ENCODE measurements around the gene FAM117A. TPM values are rescaled to one million over a fixed set of nuclear protein-coding genes. Genes with fewer than 3 reads are reported as not detected.

The FAM117A gene
- total and polyA plus RNA-seq, 2 donors (not counting 1 experiment from before 2014, with no cell fraction given): 93.4 to 162 TPM

DNA sequence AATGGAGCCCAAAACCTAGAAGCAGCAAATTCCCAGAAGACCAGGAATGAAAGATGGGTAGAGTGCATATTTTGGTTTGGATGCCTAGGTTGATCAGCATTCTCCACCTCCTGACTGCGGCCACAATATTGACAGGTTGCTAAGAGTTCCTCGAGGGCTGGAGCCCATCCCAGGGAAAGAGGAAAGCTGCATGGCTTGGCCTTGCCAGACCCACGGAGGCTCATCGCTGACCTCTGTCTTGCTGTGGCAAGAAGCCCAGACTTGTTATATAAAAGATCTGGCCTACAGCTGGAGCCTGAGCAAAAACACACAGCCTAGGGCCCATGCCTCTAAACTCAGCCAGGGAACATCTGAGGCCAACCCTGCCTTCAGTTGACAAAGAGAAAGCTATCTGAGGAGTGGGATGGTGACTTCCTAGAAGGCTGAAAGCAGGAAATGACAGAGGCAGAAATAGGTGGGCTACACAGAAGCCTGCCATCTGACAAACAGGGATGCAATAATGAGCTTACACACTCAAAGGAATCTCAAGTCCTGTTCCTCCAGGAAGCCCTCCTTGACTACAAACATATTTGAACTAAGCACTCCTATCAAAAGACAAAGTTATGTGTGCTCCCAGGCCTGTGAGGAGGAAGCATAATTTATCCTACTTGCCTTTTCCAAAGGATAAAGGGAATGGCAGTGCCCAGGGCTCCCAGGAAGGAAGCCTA is 33.7 kb downstream of the FAM117A start:
- H3K4me3 Mint-ChIP-seq: no peak overlapping the region
- intact Hi-C loops (cut with micrococcal nuclease): no loop called here
- TF ChIP-seq, protein P1, sequence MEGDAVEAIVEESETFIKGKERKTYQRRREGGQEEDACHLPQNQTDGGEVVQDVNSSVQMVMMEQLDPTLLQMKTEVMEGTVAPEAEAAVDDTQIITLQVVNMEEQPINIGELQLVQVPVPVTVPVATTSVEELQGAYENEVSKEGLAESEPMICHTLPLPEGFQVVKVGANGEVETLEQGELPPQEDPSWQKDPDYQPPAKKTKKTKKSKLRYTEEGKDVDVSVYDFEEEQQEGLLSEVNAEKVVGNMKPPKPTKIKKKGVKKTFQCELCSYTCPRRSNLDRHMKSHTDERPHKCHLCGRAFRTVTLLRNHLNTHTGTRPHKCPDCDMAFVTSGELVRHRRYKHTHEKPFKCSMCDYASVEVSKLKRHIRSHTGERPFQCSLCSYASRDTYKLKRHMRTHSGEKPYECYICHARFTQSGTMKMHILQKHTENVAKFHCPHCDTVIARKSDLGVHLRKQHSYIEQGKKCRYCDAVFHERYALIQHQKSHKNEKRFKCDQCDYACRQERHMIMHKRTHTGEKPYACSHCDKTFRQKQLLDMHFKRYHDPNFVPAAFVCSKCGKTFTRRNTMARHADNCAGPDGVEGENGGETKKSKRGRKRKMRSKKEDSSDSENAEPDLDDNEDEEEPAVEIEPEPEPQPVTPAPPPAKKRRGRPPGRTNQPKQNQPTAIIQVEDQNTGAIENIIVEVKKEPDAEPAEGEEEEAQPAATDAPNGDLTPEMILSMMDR (IDR thresholded peaks at IDR 0.05): no peak
- no peak for TF ChIP-seq EZH2 (IDR thresholded peaks at IDR 0.05; ENCODE audit: borderline replicate concordance, insufficient read depth, low read depth, low read length, poor library complexity, severe bottlenecking)
- Histone ChIP-seq H3K79me2 (ENCODE audit: control insufficient read depth, insufficient read depth, low read length) (peaks cover 100% of the 10 kb centered on the region), H3K27ac (ENCODE audit: low read length in 2 of 2) (peak overlapping the region in 1 of 2 donors; percentile 29), H2AFZ (ENCODE audit: insufficient read depth, low read depth, low read length, poor library complexity, severe bottlenecking) (no peak overlapping the region), H4K20me1 (ENCODE audit: control insufficient read depth, insufficient read depth, low read length, poor library complexity, severe bottlenecking) (peaks cover 72% of the 10 kb centered on the region), H3K9ac (ENCODE audit: low read length) (no peak overlapping the region), H3K4me1 (ENCODE audit: control insufficient read depth in 2 of 2, insufficient read depth in 2 of 2, low read length in 2 of 2) (peaks cover 3 to 28% of the 10 kb centered on the region in 2 donors), H3K36me3 (replicated peaks in 1 of 2; ENCODE audit: control extremely low read depth in 1 of 2, control insufficient read depth in 1 of 2, extremely low read depth in 1 of 2, insufficient read depth in 2 of 2, low read length in 1 of 2) (peaks cover 0 to 71% of the 10 kb centered on the region in 2 experiments), H3K9me3 (ENCODE audit: control extremely low read depth in 1 of 3, control insufficient read depth in 2 of 3, insufficient read depth in 1 of 3, low read length in 2 of 3) (peaks cover 0 to 6% (median 3%) of the 10 kb centered on the region in 3 donors), H3K4me2 (replicated peaks; ENCODE audit: low read depth, low read length, poor library complexity, severe bottlenecking) (no peak overlapping the region), H3K27me3 (replicated peaks in 1 of 4; ENCODE audit: control extremely low read depth in 1 of 4, control insufficient read depth in 3 of 4, insufficient read depth in 4 of 4, low read length in 3 of 4) (no peaks in the 10 kb centered on the region), H3K4me3 (ENCODE audit: control extremely low read depth in 1 of 5, extremely low read depth in 1 of 5, insufficient read depth in 1 of 5, low read depth in 2 of 5, low read length in 4 of 5) (no peak overlapping the region)
- no peak for ATAC-seq (ENCODE audit: low read depth)
- POLR2A ChIA-PET: interaction anchor here (1.1 kb wide), 1 partner anchor 11 kb away, joined by 5 read pairs; no protein-coding TSS in a partner anchor
- peaks cover 44% of the 10 kb centered on the region for H3K4me1 Mint-ChIP-seq
- DNase-seq: no peak
- H3K27me3 Mint-ChIP-seq: no peaks in the 10 kb centered on the region
- H3K27ac Mint-ChIP-seq: no peak overlapping the region
- H3K9me3 Mint-ChIP-seq (ENCODE audit: insufficient read depth): peaks cover 2% of the 10 kb centered on the region
- 96% methylated on average over 4 of the region's 4 CpGs for WGBS (ENCODE audit: insufficient coverage)
- CTCF ChIA-PET: interaction anchor here (1.2 to 1.5 kb wide), 2 partner anchors 9 to 22 kb away, joined by 5 read pairs; partner anchors contain the start of gene SLC35B1

DNA sequence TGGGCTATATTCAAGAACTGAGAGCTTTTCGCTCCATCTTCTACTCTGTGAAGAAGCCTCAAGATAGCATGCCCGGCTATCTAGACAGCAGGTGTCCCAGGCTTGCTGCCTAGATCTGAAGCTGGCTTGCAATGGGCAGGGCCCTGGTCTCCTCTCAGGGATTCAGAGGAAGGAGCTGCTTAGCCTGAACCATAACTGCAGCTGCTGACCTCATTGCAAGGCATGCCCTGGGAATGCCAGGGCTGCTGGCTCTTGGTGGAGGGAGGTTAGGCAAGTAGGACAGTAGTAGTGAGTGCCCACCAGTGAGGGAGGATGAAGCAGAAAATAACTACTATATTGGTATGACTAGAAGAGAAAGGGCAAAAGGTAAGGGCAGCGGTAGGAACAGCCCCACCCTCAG is 34.9 kb downstream of the FAM117A start:
- CTCF ChIA-PET: interaction anchor here (0.6 to 1.2 kb wide), 2 partner anchors 21 to 232 kb away, joined by 3 to 5 read pairs; partner anchors contain the start of gene SLC35B1

More for the DNA sequence above, 34.9 kb downstream of the FAM117A start:
- peaks cover 0 to 6% (median 3%) of the 10 kb centered on the region in 3 donors for H3K9me3 ChIP-seq (ENCODE audit: control extremely low read depth in 1 of 3, control insufficient read depth in 2 of 3, insufficient read depth in 1 of 3, low read length in 2 of 3)
- POLR2A ChIA-PET: interaction anchor here (1.1 kb wide), 1 partner anchor 12 kb away, joined by 5 read pairs; no protein-coding TSS in a partner anchor
- peaks cover 50% of the 10 kb centered on the region for H3K4me1 Mint-ChIP-seq
- H2AFZ ChIP-seq (ENCODE audit: insufficient read depth, low read depth, low read length, poor library complexity, severe bottlenecking): no peak overlapping the region
- peaks cover 84% of the 10 kb centered on the region for H4K20me1 ChIP-seq (ENCODE audit: control insufficient read depth, insufficient read depth, low read length, poor library complexity, severe bottlenecking)
- H3K27ac Mint-ChIP-seq: peak overlapping the region; percentile 59
- DNase-seq (no peak), ATAC-seq (ENCODE audit: low read depth) (no peak)
- TF ChIP-seq, protein P1 (IDR thresholded peaks at IDR 0.05): no peak
- no peak for TF ChIP-seq EZH2 (IDR thresholded peaks at IDR 0.05; ENCODE audit: borderline replicate concordance, insufficient read depth, low read depth, low read length, poor library complexity, severe bottlenecking)
- intact Hi-C loops (cut with micrococcal nuclease): no loop called here
- peaks cover 0 to 78% of the 10 kb centered on the region in 2 experiments for H3K36me3 ChIP-seq (replicated peaks in 1 of 2; ENCODE audit: control extremely low read depth in 1 of 2, control insufficient read depth in 1 of 2, extremely low read depth in 1 of 2, insufficient read depth in 2 of 2, low read length in 1 of 2)
- no peak overlapping the region for H3K4me3 ChIP-seq (ENCODE audit: control extremely low read depth in 1 of 5, extremely low read depth in 1 of 5, insufficient read depth in 1 of 5, low read depth in 2 of 5, low read length in 4 of 5)
- H3K9ac ChIP-seq (ENCODE audit: low read length): no peak overlapping the region
- peaks cover 100% of the 10 kb centered on the region for H3K79me2 ChIP-seq (ENCODE audit: control insufficient read depth, insufficient read depth, low read length)
- peaks cover 3% of the 10 kb centered on the region for H3K9me3 Mint-ChIP-seq (ENCODE audit: insufficient read depth)
- H3K4me2 ChIP-seq (replicated peaks; ENCODE audit: low read depth, low read length, poor library complexity, severe bottlenecking): no peak overlapping the region
- H3K4me3 Mint-ChIP-seq: no peak overlapping the region
- no peaks in the 10 kb centered on the region for H3K27me3 Mint-ChIP-seq
- WGBS (ENCODE audit: insufficient coverage): 96% methylated on average over 2 of the region's 3 CpGs
- H3K27me3 ChIP-seq (replicated peaks in 1 of 4; ENCODE audit: control extremely low read depth in 1 of 4, control insufficient read depth in 3 of 4, insufficient read depth in 4 of 4, low read length in 3 of 4): no peaks in the 10 kb centered on the region
- H3K4me1 ChIP-seq (ENCODE audit: control insufficient read depth in 2 of 2, insufficient read depth in 2 of 2, low read length in 2 of 2): peaks cover 8 to 31% of the 10 kb centered on the region in 2 donors
- no peak overlapping the region for H3K27ac ChIP-seq (ENCODE audit: low read length in 2 of 2)

Measured in B cell (primary cell).